GM21390 (cell line): ENCODE results near the gene C5orf46.

Experiments used
- ATAC-seq: cut with Tn5 transposase; IDR thresholded peaks from one replicate; pipeline ENCODE4 v1.9.1; 2021; ENCODE audit not compliant: unreplicated experiment

Gene C5orf46

GRCh38 chr5:147859962-147860640, 46.2 kb downstream of the C5orf46 start:
- ATAC-seq, result no peak

GRCh38 chr5:147858565-147858964, 47.8 kb downstream of the C5orf46 start:
- no peak for ATAC-seq

GRCh38 chr5:147857302-147858129, 48.8 kb downstream of the C5orf46 start:
- peak; percentile 87 for ATAC-seq

GRCh38 chr5:147856801-147857200, 49.5 kb downstream of the C5orf46 start:
- ATAC-seq, result no peak

GRCh38 chr5:147855774-147856069, 50.6 kb downstream of the C5orf46 start:
- no peak for ATAC-seq

GRCh38 chr5:147854894-147855773, 51.2 kb downstream of the C5orf46 start:
- no peak for ATAC-seq

- no peak for ATAC-seq
These were observed 52.0 kb downstream of the C5orf46 start for GRCh38 chr5:147854331-147854730.

- no peak for ATAC-seq
These were observed 52.9 kb downstream of the C5orf46 start for GRCh38 chr5:147853372-147853987.

GRCh38 chr5:147852365-147852764, 54.0 kb downstream of the C5orf46 start:
- no peak for ATAC-seq

- ATAC-seq, result no peak
These were observed 54.8 kb downstream of the C5orf46 start for GRCh38 chr5:147851578-147851977.

- ATAC-seq, result no peak
These were observed 57.1 kb downstream of the C5orf46 start for GRCh38 chr5:147849226-147849625.

GRCh38 chr5:147845618-147846017, 60.7 kb downstream of the C5orf46 start:
- no peak for ATAC-seq

- no peak for ATAC-seq
These were observed 61.5 kb downstream of the C5orf46 start for GRCh38 chr5:147844846-147845245.

- no peak for ATAC-seq
These were observed 63.5 kb downstream of the C5orf46 start for GRCh38 chr5:147842869-147843268.
